Fibroblast of the conjunctiva (primary cell): ENCODE data around the gene MPP4.
A peak's percentile ranks its signal among the peaks of the same experiment; 100 is the strongest.

ENCODE experiments used
- DNase-seq: peaks from one replicate; pipeline ENCODE4 v3.0.0-alpha.2; 2010; ENCODE audit warnings: low read depth

The MPP4 gene, protein sequence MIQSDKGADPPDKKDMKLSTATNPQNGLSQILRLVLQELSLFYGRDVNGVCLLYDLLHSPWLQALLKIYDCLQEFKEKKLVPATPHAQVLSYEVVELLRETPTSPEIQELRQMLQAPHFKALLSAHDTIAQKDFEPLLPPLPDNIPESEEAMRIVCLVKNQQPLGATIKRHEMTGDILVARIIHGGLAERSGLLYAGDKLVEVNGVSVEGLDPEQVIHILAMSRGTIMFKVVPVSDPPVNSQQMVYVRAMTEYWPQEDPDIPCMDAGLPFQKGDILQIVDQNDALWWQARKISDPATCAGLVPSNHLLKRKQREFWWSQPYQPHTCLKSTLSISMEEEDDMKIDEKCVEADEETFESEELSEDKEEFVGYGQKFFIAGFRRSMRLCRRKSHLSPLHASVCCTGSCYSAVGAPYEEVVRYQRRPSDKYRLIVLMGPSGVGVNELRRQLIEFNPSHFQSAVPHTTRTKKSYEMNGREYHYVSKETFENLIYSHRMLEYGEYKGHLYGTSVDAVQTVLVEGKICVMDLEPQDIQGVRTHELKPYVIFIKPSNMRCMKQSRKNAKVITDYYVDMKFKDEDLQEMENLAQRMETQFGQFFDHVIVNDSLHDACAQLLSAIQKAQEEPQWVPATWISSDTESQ

DNA sequence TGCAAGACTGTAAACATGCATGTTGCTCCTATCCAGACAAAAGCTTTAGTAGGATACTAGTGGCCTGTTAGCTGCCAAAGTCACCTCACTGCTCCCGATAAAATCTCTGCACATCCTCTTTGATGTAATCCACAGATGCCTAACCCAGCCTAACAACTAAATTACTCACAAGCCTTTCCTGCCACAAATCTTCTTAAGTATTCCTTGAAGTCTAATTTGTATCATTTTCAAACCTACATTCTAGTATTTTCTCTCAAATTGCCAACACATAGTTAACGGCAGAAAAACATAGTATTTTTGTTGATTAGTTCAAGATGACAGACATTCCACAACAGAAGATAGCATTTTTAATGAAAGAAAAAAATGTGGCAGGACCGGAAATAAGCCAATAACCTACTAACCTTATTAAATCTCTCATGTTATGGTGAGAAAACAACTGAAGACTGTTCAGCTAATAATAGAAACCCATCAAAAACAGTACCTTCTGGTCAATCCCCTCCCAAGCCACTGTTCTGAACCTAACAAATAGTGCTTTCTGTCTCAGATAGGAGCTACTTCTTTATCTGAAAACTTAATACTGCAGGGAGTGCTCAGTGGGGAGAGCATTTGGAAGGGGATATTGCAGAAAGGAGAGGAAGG is at the start of gene MPP4:
Gene MPP4 (minus strand): TSS at position 57 of the 639 bp plus-strand sequence. CDS start 4,690 bp downstream, outside the sequence.
- DNase-seq = no peak

- DNase-seq = no peak
Observed at GRCh38 chr2:201746551-201746950, 48.1 kb upstream of the MPP4 start.

DNA sequence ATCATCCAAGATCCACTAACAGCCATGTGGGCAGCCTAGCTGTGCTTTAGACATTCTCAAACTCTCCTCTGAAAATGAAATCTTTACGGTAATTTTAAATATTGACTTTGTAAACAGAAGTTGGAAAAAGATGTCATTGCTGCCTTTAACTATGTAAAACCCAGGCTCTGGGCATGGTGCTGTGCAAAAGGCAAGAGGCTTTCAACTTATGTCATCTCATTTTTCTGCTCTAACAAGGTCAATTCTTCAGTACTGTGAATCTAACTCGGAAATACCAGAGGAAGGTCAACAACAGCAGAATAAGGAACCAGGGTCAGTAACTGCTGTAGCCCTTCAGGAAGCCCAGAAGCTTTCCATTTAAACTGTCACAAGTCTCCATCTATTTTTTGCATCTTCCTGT is 37.0 kb upstream of the MPP4 start:
- DNase-seq = no peak

DNA sequence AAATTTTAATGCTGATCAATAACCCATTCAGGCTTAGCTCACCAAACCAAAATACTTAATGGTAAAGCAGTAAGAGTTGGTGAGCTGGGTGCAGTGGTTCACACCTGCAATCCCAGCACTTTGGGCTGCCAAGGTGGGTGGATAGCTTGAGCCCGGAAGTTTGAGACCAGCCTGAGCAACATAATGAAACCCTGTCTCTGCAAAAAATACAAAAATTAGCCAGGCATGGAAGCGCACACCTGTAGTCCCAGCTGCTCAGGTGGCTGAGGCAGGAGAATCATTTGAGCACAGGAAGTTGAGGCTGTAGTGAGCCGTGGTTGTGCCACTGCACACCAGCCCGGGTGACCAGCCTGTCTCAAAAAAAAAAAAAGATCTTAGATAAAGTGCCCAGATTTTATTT is 35.7 kb upstream of the MPP4 start:
- DNase-seq = no peak

DNA sequence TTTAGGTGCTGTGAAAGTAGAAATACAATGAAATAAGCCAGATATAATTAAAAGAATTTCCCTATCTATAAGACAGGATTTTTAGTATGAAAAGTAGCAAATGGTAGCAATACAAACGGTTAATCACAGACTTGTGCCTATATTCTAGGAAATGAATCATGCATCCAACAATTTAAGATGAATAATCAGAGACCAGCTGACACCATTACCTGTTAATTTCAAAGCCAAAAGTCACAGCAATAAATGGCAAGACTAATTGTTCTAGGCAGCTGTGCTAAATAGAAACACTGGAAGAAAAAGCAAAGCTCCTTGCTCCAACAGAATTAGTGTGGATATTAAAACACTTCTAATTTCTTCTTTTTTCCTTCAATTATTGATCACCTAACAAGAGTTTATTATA is 35.1 kb upstream of the MPP4 start:
- DNase-seq = no peak

GRCh38 chr2:201730651-201731285 is 32.3 kb upstream of the MPP4 start:
- DNase-seq = no peak

GRCh38 chr2:201715459-201715858 is 17.0 kb upstream of the MPP4 start:
- DNase-seq = no peak

DNA sequence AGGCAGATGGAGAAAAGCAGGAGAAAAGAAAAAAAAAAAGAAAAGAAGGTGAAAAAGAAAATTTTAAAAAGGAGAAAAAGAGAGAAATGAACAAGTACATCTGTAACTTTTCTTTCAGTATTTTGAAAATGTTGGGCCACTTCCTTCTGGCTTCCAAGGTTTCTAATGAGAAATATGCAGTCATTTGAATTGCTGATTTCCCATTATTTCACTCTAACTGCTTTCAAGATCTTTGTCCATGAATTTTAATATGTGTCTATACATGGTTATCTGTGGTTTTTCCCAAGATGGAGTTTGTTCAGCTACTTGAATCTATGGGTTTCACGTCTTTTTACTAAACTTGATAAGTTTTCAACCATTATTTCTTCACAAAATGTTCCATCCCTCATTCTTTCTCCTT is 14.3 kb upstream of the MPP4 start:
- DNase-seq = no peak

DNA sequence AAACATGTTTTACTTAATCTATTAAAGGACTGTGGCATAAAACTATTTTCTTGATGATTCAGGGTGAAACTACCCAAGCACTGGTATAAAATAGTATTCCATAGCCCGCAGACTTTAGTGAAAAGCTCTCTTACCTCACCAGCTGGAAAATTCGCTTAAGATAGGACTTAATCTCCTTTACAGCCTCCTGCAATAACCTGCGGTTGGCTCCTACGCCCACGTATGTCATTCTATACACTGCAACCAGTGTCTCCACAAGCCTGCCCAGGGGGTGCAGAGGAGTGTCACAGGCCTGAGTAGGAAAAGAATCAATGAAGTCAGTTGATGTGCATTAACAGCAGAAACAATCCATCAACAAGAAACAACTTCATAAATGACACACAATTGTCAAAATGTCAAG is 11.3 kb upstream of the MPP4 start:
- DNase-seq = no peak

GRCh38 chr2:201709049-201709448 is 10.6 kb upstream of the MPP4 start:
- DNase-seq = no peak

GRCh38 chr2:201707753-201708152 is 9.3 kb upstream of the MPP4 start:
- peak; percentile 26 for DNase-seq

- DNase-seq = no peak
Observed at GRCh38 chr2:201707142-201707541, 8.7 kb upstream of the MPP4 start.

GRCh38 chr2:201704536-201704935 is 6.1 kb upstream of the MPP4 start:
- no peak for DNase-seq

- no peak for DNase-seq
Observed at GRCh38 chr2:201701646-201702045, 3.2 kb upstream of the MPP4 start.

GRCh38 chr2:201699416-201699815 is 972 bp upstream of the MPP4 start:
- DNase-seq = no peak

DNA sequence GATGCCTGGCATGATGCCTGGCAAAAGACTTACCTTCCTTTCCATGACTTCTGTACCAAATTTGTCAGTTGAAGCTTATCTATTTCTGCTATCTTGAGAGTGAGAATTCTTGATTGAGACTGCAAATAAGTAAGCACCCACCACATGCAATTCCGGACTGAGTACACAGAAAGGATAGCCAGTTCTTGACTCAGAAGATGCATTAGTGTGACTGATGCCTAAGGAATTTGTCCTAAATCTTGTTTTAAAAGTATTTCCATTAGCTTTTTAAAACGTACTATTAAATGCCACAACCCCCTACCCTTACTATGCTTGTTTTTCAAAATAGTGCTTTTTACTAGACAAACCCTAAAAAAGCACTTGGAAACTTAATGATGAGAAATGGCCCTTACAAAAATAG is 545 bp downstream of the MPP4 start:
- DNase-seq = peak; percentile 70

- DNase-seq = peak; percentile 64
Observed at GRCh38 chr2:201696151-201696659, 2.2 kb downstream of the MPP4 start.

DNA sequence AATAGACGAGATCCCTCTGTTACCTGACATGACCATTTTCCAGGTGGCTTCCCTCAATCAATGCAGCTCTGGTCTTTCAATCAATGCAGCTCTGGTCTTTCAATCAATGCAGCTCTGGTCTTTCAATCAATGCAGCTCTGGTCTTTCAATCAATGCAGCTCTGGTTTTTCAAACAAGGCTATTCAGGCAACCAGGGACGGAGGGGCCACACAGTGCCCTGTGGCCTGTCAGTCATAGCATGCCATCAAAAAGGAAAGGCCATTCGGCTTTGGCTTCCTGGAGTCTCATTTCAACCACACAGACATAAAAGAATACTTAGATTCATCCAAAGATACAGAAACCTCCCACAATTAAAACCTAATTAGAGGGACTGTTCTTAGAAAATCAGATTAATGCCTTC is 13.3 kb downstream of the MPP4 start:
- DNase-seq = no peak

- DNase-seq = no peak
Observed at GRCh38 chr2:201680743-201681142, 17.7 kb downstream of the MPP4 start.

GRCh38 chr2:201678401-201678800 is 20.0 kb downstream of the MPP4 start:
- no peak for DNase-seq

- DNase-seq = no peak
Observed at GRCh38 chr2:201675454-201675853, 23.0 kb downstream of the MPP4 start.

GRCh38 chr2:201674794-201675193 is 23.6 kb downstream of the MPP4 start:
- DNase-seq = no peak

DNA sequence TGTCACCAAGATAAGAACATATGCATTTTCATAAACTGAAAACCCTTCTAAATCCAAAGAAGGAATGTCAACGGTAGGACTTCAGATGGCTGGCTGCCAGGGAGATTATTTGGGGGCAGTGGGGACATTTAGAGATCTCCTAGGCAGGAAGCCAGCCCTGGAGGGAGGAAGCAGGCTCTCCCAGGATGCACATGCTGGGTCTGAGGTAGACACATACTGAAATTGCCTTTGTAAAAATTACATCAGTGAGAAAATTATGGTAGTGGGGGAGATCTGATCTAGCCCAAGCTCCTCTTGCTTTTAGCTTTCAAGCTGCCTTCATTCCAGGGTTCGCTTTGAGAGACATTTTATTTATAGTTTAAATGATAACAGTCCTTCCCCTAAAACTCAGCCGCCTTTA is 24.1 kb downstream of the MPP4 start:
- no peak for DNase-seq
